Sigmoid colon (tissue), 4 donors: Measurements from ENCODE around the gene PDE11A.

Experiments
- CTCF ChIP-seq, 4 experiments: fragments of 450-650 bp in 3 of 4; fragments of 200-600 bp in 1 of 4; IDR thresholded peaks; one replicate each; pipeline ENCODE4 v1.5.1; 2016 to 2019; ENCODE audit warnings: antibody characterized with exemption in 4 of 4, mild to moderate bottlenecking in 3 of 4, moderate library complexity in 2 of 4
- EP300 ChIP-seq, 4 donors: sonication (generic); formaldehyde crosslinking; IDR thresholded peaks; one replicate each; pipeline ENCODE4 v1.6.1; 2017; ENCODE audit warnings: antibody characterized with exemption in 4 of 4
- POLR2A ChIP-seq, 2 donors: fragments of 450-650 bp; IDR thresholded peaks; one replicate each; pipeline ENCODE4 v1.6.1; 2016; ENCODE audit warnings: antibody characterized with exemption in 2 of 2, mild to moderate bottlenecking in 2 of 2, moderate library complexity in 2 of 2
- POLR2AphosphoS5 ChIP-seq, 4 donors: sonication (generic); formaldehyde crosslinking; IDR thresholded peaks; one replicate each; pipeline ENCODE4 v1.6.1; 2017; ENCODE audit warnings: antibody characterized with exemption in 4 of 4

DNA sequence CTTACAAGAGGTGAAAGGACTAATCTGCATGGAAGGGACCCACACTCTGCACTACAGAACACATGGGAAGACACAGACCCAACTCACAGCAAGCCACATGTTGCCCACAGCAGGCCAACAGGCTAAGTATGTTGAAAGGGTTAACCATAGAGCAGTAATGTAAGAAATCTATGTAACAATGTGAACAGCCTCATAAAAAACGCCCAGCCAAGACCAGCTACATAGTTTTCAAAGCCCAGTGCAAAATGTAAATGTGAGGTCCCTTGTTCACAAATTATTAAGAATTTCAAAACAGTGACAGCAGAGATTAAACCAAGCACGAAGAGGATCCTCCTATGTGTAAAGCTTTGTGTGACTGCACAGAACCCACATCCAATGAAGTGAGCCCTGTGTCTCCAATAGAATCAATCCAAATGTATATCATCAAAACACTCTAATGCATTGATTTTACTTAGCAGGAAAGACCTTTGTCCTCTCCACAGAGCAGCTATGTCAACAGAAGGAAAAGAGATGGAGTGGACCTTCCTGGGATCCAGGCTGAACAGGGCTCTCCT, 469.9 kb downstream of the PDE11A start:
- TF ChIP-seq CTCF (IDR thresholded peaks at IDR 0.05): no peak
- TF ChIP-seq POLR2A (IDR thresholded peaks at IDR 0.05): no peak
- no peak for TF ChIP-seq EP300 (IDR thresholded peaks at IDR 0.05)
- TF ChIP-seq POLR2AphosphoS5 (IDR thresholded peaks at IDR 0.05): no peak
